Stimulated activated CD4-positive, alpha-beta T cell treated with anti-CD3 and anti-CD28 coated beads, TNF-alpha, amount 100 ng/mL, for 48 hours (primary cell): ENCODE data around the gene GSTT4.
A peak's percentile ranks its signal among the peaks of the same experiment; 100 is the strongest.
"Not testable (repeated sequence)": the region's sequence is repeated elsewhere in the genome, so short reads cannot be mapped to it uniquely, and the experiment has no call there.

Source experiments
- DNase-seq, 3 donors: peaks; one replicate each; pipeline ENCODE4 v3.0.0-alpha.2; 2020; ENCODE audit warnings: low read depth in 3 of 3

GSTT4 gene

DNA sequence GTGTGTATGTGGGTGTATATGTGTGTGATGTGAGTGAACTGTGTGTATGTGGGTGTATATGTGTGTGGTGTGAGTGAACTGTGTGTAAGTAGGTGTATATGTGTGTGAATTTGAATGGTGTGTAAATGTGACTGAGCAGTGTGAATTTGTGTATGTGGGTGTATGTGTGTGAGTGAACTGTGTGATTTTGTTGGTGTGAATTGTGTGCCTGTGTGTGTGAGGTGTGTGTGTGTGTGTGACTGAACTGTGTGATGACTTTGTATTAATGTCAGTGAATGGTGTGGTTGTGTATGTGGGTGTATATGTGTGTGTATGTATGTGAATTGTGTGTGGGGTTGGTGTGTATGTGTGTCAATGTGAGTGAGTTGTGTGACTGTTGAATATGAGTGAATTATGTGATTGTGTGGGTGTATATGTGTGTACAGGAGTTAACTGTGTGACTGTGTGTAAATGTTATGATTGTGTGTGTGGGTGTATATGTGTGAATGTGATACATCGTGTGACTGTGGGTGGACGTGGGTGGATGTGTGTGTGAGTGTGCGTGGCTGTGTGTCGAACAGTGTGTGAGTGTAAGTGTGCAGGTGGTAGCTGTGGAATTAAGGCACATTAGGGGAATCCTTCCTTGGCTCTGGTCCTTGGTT lies 18.6 kb downstream of the GSTT4 start:
- not testable (repeated sequence) for DNase-seq

DNA sequence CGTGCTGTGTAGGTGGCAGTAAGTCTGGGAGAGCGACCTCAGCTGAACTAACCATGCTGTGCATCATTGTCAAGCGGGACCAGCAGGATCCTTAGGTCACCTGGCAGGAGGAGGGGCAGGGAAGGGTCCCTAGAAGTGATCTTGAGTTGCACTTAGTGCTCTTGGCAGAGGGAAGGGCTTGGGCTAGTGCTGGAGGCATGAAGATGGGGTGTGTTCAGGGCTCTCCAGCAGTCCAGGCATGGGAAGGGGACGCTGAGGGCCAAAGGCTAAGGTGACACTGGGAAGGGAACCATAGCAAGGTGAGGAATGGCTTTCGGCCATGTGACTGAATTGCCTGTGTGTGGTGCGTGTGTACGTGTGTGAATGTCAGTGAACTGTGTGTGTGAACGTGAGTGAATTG lies 19.2 kb downstream of the GSTT4 start:
- DNase-seq, result not testable (repeated sequence)

GRCh38 chr22:23984430-23984829 lies 20.8 kb downstream of the GSTT4 start:
- peak in 1 of 3 donors; percentile 58 for DNase-seq

DNA sequence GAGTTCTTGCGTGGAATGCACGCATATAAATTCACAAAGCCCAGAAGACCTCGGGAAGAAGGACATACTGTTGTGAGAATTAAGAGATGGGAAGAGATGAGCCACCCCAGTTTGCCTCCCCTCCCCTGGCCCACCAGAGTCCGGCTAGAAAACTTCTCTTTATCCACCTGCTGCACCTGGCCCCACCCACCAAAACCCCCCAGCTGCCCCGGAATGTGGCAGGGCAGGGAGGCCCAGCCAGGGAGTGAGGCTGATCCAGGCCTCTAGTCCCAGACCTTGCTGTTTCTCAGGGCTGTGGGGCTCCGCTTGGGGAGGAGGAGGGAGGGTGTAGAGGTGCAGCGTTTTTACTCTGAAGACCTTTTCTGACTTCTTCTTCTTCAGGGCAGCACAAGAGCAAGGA lies 24.7 kb downstream of the GSTT4 start:
- not testable (repeated sequence) for DNase-seq

DNA sequence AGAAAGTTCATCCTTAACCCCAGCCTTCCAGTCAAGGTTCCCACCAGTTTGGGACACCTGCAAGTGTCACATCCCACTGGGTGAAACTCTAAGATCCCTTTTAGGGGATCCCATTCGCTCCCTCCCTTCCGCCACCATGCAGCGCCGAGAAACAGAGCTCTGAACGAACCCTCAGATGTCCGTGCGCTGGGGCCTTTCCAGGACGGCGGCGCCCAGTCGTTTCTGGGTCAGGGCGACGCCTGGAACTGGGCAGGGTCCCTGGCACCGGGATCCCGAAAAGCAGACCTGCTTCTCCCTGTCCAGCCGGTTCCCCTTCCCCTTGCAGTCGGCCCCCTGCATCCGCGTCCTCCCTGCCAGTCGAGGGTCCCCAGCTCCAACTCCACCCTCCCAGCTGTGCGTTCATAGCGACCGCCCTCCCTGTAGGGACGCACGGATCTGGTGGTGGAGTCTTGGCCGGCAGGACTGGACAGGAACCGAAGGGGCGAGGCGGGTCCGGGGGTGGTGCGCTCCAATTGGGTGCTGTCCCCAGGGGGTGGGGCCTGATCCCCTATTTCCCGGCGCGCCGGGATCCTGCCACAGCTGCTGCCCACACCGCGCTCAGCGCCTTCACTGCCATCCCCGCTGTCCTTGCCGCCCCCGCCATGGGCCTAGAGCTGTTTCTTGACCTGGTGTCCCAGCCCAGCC lies 25.6 kb downstream of the GSTT4 start, which contains the start of gene GSTT2:
GSTT2 (plus strand) TSS at position 578 of the 684 bp plus-strand sequence.
- not testable (repeated sequence) for DNase-seq

DNA sequence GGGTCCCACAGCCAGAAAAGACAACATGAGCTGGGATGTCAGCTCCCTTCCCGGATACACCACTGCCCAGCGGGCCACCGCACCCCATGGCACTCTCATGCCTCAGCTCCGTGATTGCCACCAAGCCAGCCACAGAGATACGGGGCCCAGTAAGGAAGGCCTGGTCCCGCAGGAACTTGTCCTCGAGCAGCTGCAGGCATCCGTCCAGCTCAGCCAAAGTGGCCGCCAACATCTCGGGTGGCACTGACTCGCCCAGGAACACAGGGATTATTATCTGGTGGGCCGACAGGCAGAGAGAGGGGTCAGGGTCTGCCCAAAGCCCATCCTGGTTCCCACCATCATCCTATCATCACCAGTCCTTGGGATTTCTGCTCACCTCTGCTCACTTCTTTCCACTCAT lies 27.9 kb downstream of the GSTT4 start:
- not testable (repeated sequence) for DNase-seq

- DNase-seq, result not testable (repeated sequence)
Measured at GRCh38 chr22:23974836-23975352, 30.4 kb downstream of the GSTT4 start.

GRCh38 chr22:23974345-23974744 lies 30.9 kb downstream of the GSTT4 start, which contains the start of gene DDT:
TSS of gene DDT (minus strand) at chr22:23974441. CDS start at chr22:23974414, 27 bp downstream.
- not testable (repeated sequence) for DNase-seq

DNA sequence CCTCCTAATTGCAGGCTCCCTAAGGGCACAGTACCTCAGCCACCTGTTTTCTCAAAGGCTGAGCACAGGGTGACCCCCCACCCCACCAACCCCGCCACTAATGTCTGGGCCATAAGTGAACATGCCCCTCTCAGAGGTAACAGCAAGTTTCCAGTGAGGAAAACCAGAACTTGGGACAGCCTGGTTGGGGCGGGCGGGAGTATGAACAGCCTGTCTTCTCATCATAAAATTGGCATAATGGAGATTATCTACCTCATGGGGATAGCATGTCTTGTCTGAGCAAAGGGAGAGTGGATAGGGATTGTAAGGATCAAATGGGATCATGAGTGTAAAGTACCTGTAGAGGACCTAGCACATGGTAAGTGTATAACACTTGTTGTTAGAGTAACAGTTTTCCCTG lies 33.3 kb downstream of the GSTT4 start:
- DNase-seq, result not testable (repeated sequence)

GRCh38 chr22:23970816-23971486 lies 34.3 kb downstream of the GSTT4 start:
- no peak for DNase-seq

- DNase-seq, result no peak
Measured at GRCh38 chr22:23970201-23970641, 35.0 kb downstream of the GSTT4 start.

DNA sequence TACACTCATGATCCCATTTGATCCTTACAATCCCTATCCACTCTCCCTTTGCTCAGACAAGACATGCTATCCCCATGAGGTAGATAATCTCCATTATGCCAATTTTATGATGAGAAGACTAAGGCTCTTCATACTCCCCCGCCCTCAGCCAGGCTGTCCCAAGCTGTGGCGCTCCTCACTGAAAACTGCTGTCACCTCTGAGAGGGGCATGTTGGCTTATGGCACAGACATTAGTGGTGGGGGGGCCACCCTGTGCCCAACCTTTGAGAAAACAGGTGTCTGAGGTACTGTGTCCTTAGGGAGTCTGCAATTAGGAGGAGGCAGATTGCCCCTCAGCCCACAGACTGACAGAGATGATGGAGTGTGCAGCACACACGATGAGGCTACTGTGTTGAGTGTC lies 36.2 kb downstream of the GSTT4 start:
- DNase-seq, result no peak

DNA sequence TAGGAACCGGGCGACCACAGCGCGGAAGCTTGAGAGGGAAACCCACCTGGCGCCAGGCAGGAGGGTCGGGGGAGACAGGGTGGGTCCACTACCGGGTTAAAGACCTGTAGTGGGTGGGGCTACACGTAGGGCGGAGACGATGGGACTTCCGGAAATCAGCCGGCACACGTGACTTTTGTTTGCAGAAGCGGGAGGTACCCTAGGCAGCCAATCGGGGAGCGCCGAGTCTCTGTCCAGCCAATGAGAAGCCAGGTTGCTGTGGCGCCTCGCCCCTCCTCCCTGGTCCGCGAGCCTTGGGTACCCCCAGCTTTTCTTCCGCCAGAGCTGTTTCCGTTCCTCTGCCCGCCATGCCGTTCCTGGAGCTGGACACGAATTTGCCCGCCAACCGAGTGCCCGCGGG lies 38.7 kb downstream of the GSTT4 start, which contains the start of gene DDTL:
DDTL (plus strand) TSS at position 321 of the 400 bp plus-strand sequence; CDS start at position 348, 27 bp downstream.
- not testable (repeated sequence) for DNase-seq

- DNase-seq, result not testable (repeated sequence)
Measured at GRCh38 chr22:23966094-23966493, 39.2 kb downstream of the GSTT4 start.

DNA sequence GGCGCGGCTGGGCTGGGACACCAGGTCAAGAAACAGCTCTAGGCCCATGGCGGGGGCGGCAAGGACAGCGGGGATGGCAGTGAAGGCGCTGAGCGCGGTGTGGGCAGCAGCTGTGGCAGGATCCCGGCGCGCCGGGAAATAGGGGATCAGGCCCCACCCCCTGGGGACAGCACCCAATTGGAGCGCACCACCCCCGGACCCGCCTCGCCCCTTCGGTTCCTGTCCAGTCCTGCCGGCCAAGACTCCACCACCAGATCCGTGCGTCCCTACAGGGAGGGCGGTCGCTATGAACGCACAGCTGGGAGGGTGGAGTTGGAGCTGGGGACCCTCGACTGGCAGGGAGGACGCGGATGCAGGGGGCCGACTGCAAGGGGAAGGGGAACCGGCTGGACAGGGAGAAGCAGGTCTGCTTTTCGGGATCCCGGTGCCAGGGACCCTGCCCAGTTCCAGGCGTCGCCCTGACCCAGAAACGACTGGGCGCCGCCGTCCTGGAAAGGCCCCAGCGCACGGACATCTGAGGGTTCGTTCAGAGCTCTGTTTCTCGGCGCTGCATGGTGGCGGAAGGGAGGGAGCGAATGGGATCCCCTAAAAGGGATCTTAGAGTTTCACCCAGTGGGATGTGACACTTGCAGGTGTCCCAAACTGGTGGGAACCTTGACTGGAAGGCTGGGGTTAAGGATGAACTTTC lies 44.0 kb downstream of the GSTT4 start, which contains the start of gene GSTT2B:
GSTT2B (minus strand) TSS at position 112 of the 688 bp plus-strand sequence; CDS start at position 48, 64 bp downstream.
- DNase-seq, result not testable (repeated sequence)

DNA sequence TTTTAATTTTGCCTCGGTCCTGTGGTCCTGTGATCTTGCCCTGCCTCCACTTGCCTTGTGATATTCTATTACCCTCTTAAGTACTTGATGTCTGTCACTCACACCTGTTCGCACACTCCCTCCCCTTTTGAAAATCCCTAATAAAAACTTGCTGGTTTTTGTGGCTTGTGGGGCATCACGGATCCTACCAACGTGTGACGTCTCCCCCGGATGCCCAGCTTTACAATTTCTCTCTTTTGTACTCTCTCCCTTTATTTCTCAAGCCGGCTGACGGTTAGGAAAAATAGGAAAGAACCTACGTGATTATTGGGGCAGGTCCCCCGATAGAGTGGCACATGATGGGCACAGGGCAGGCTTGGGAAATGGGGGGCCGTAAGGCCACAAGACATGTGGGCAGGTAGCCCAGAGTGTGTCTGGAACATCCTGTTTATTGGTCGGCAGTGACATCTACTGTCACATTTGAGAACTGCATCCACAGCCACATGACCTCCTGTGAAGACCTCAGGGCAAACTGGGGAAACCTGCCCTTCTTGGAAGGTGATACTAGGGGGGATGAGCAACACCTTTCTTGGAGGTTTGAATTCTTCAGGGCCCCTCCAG lies 48.9 kb downstream of the GSTT4 start:
- DNase-seq, result peak; percentile 55 to 76 (median 57)

- DNase-seq, result not testable (repeated sequence)
Measured at GRCh38 chr22:23955886-23956285, 49.4 kb downstream of the GSTT4 start.

DNA sequence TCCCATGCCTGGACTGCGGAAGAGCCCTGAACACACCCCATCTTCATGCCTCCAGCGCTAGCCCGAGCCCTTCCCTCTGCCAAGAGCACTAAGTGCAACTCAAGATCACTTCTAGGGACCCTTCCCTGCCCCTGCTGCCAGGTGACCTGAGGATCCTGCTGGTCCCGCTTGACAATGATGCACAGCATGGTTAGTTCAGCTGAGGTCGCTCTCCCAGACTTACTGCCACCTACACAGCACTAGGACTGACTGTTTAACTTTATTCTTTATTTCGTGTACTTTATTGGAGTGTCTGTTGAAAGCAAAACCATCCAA lies 50.3 kb downstream of the GSTT4 start:
- not testable (repeated sequence) for DNase-seq

GRCh38 chr22:23954193-23954990 lies 50.9 kb downstream of the GSTT4 start:
- DNase-seq, result not testable (repeated sequence)

DNA sequence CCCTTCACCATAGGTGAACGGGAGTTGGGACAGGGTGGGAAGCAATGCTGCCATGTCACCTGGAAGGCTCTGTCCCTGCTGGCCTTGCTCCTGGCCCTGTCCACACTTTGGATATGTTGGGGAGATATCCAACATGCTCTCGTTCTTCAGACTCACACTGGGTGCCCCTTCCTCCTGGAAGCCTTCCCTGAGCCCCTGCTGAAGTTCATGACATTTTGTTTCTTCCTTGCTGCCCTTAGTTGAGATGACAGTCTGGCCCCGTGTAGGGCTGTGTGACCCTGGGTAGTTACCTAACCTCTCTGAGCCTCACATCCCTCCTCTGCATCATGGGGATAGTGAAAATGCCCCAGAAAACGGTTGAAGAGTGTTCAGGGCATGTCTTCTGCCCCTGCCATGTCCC lies 51.8 kb downstream of the GSTT4 start:
- DNase-seq, result not testable (repeated sequence)
